HG02938 (cell line): ENCODE data around the gene OR5L1.

Experiments used
- ATAC-seq: cut with Tn5 transposase; IDR thresholded peaks from one replicate; pipeline ENCODE4 v1.9.1; 2021; ENCODE audit warnings: mild to moderate bottlenecking, moderate library complexity; ENCODE audit not compliant: unreplicated experiment

OR5L1 gene

GRCh38 chr11:55811067-55811466, at the start of gene OR5L1:
OR5L1 (plus strand) TSS chr11:55811367; CDS start chr11:55811467, 100 bp downstream.
- ATAC-seq = no peak

GRCh38 chr11:55773138-55773537, 38.0 kb upstream of the OR5L1 start, which contains the start of gene OR5D13:
OR5D13 (plus strand) TSS chr11:55773438; CDS start chr11:55773438, 0 bp downstream.
- no peak for ATAC-seq

- no peak for ATAC-seq
Observed at GRCh38 chr11:55791606-55792005, 19.6 kb upstream of the OR5L1 start.

GRCh38 chr11:55793321-55793720, 17.8 kb upstream of the OR5L1 start:
- no peak for ATAC-seq

GRCh38 chr11:55795256-55795655, 15.9 kb upstream of the OR5L1 start, which contains the start of gene OR5D14:
OR5D14 (plus strand) TSS chr11:55795556; CDS start chr11:55795556, 0 bp downstream.
- no peak for ATAC-seq

GRCh38 chr11:55806248-55806647, 4.9 kb upstream of the OR5L1 start:
- no peak for ATAC-seq

GRCh38 chr11:55819330-55819729, 8.2 kb downstream of the OR5L1 start, which contains the start of gene OR5D18:
OR5D18 (plus strand) TSS chr11:55819630; CDS start chr11:55819630, 0 bp downstream.
- ATAC-seq = no peak

- no peak for ATAC-seq
Observed at GRCh38 chr11:55826919-55827318, 15.8 kb downstream of the OR5L1 start, which contains the start of gene OR5L2. OR5L2 (plus strand) TSS chr11:55827219; CDS start chr11:55827219, 0 bp downstream.

DNA sequence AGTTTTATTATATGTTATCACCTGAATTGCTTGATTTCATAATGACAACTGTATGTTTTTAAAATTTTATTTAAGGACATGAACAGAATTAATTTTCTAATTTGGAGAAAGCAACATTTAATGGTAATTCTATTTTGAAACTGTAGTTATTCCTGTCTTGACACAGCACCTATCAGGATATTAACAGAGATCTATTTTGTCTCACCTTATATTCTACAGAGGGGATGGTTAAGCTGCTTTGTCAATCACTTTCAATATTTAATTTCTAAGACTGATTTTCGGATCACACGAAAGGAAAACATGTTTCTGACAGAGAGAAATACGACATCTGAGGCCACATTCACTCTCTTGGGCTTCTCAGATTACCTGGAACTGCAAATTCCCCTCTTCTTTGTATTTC, 27.3 kb downstream of the OR5L1 start, which contains the start of gene OR5D16:
OR5D16 (plus strand) TSS at position 301 of the 400 bp plus-strand sequence; CDS start at position 301, 0 bp downstream.
- ATAC-seq = no peak

DNA sequence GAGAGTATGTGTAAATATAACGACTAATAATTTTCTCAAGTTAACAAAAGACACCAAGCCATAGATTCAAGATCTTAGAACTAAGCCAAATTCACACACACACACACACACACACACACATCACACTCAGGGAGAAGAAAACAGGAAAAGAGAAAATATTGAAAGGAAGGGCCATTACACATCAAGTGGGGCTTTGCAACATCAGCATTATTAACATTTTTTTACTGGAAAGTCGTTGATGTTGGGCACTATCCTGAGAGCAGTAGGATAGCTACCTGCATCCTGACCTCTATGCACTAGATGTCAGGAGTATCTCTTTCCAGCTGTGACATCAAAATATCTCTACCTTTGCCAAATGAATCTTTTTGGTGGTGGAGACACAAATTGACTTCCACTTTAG, 36.3 kb downstream of the OR5L1 start:
- no peak for ATAC-seq

DNA sequence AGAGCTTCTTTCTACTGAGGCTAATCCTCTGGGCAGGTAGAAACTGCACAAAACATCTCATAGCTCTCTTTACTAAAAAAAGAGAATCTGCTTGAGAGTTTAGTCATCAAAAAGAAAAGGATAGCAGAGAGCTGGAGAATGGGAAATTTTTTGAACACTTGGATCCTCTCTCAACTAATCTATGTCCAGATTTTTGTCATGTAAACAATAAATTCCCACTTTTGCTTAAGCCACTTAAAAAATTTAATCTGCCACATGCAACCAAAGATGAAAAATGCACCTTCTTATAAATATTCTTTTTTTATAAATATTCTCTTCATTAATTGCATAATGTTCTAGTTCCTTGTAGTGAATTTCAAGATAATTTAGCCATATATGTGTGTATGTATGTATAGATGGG, 37.9 kb downstream of the OR5L1 start:
- no peak for ATAC-seq

DNA sequence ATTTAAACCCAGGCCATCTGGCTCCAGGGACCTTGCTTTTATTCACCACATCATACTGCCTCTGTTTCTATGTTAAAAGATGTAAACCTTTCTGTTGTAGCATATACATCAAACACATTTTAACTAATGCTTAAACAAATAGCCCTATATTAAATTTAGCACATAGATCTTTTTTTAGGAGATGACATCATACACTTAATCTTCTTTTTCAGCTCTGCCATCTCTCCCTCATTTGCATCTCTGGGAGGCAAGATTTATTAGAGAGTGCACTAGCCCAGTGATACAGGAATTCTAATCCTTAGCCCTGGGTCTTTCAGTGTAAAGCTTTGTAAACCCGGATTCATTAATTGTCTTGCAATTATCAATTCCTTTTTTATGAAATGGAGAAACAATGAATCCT, 41.0 kb downstream of the OR5L1 start:
- ATAC-seq = no peak

DNA sequence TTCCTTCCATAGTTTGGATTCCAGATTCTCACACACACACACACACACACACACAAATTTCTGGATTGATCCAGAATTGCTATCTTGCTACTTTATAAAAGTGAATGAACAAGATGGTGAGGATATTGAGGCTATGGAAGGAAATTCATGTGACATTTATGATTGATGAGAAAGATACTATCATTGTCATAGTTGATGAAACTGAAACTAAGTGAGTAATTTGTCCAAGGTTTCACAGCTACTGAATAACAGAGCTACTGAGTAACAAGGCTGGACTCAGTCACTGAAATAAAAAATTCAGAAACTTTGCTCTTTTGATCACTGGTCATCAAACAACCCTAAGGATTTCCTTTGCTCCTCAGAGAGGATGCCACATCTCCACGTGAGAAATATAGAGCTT, 43.5 kb downstream of the OR5L1 start:
- ATAC-seq = no peak
